GM21390 (cell line): ENCODE results near the gene FOXP1.

ENCODE experiments used
- ATAC-seq: cut with Tn5 transposase; IDR thresholded peaks from one replicate; pipeline ENCODE4 v1.9.1; 2021; ENCODE audit not compliant: unreplicated experiment

FOXP1 gene

GRCh38 chr3:71488882-71489281 is 94.6 kb downstream of the FOXP1 start:
- ATAC-seq: no peak

DNA sequence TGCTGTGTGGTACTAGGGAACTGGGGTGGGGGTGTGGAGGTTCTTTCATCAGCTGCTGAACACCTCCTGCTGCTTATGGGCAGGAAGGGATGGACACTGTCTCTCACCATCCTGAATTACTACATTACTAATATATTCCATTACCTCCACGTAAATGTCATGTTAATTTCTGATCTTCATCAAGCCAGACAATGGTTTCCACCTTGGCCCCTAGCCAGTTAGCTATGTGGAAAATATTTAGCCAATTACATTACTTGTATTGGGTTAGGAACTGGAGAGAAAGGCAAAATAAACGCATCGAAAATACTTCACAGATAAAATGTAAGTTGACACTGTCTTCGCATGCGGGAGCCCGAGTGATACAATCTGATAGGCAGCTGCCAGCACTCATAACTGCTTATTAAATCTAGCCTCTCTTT is 95.1 kb downstream of the FOXP1 start:
- no peak for ATAC-seq

DNA sequence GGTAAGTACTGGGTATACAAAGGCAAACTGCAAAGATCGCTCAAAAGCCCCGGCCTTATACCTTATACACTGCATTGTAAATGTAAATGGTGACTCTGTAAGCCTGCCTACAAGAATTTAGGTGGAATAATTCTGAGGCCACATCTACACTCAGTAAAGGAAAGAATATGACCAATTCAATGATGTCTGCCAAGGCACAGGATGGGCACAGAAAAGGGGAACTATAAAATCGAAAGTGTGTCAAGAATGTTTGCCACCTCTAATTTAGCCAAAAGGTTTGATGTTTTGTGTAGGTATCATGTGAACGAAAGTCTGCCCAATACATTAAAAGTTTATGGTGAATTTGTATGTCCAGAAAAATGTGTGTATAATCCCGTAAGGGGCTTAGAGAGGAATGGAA is 96.1 kb downstream of the FOXP1 start:
- ATAC-seq: no peak

- no peak for ATAC-seq
These were observed 96.7 kb downstream of the FOXP1 start for GRCh38 chr3:71486831-71487230.

DNA sequence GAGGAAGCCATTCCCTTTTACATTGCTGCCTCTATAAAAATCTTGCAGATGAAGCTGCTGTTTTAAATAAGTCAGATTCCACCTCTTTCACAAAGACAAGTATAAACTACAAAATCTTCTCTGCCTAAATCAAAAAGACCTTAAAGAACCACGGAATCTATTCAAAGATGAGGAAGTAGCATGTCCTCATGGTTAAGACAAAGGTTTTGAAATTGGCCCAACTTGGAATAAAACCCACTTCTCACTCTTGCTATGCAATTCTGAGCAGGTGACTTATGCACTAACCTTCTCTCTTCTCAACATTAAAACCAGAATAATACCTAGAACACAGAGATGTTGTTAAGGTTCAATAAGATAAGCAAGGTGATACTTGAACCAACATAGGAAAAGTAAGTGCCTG is 97.6 kb downstream of the FOXP1 start:
- ATAC-seq: no peak

DNA sequence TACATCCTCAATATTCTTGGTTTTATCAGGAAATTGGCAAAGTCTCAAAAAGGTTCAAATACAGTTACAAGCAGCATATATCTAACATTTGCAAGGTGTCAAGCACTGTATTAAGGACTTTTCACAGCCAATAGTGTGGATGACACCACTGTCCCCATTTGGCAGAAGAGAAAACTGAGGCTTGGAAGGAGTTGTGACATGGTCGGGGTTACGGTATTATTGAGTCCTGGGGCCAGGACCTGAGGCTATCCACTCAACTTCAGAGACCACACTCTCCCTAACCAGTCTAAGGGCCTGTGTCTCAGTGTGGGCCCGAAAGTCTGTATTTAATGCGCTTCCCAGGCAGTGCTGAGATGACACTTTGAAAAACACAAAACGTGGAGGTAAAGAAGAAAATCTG is 99.1 kb downstream of the FOXP1 start:
- no peak for ATAC-seq

DNA sequence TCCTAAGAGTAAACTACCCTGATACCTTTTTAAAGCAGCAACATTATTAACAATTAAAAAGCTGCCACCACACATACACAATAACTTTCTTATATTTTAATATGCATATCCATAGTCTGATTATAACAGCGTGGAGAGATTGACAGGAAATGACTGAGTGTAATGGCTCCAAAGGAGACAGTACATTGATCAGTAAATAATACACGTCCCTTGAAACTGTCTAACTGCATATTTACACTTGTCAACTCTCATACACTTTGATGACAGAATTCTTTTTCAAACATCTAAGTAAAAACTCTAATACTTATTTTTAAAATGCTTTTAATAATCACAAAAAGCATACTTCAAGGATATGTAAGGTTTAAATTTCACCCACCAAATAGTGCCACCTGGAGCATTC is 99.5 kb downstream of the FOXP1 start:
- ATAC-seq: no peak

DNA sequence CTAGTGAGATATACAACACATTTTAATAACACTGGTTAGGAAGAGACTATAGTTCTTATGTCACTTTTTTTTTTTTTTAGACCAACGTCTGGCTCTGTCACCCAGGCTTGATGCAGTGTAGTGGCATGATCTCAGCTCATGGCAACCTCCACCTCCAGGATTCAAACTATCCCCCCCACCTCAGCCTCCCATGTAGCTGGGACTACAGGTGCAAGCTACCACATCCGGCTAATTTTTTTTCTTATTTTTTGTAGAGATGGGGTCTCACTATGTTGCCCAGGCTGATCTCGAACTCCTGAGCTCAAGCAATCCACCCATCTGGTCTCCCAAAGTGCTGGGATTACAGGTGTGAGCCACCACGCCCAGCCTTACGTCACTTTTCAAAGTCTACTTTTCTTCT is 100.8 kb downstream of the FOXP1 start:
- no peak for ATAC-seq

- no peak for ATAC-seq
These were observed 105.0 kb downstream of the FOXP1 start for GRCh38 chr3:71478568-71478967.

GRCh38 chr3:71476950-71477349 is 106.6 kb downstream of the FOXP1 start:
- no peak for ATAC-seq

DNA sequence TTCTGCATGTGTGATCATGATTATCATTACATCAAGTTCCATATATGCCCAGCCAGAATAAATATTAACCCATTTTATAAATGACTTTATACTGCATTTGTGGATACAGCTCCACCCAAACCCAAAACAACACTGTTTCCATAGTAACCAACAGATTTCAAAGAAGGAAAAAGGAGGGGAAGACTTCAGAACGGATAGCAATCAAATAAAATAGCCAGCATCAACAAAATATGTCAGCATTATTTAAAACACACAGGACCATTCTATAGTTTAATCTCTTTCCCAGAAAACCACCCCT is 114.4 kb downstream of the FOXP1 start:
- ATAC-seq: no peak

DNA sequence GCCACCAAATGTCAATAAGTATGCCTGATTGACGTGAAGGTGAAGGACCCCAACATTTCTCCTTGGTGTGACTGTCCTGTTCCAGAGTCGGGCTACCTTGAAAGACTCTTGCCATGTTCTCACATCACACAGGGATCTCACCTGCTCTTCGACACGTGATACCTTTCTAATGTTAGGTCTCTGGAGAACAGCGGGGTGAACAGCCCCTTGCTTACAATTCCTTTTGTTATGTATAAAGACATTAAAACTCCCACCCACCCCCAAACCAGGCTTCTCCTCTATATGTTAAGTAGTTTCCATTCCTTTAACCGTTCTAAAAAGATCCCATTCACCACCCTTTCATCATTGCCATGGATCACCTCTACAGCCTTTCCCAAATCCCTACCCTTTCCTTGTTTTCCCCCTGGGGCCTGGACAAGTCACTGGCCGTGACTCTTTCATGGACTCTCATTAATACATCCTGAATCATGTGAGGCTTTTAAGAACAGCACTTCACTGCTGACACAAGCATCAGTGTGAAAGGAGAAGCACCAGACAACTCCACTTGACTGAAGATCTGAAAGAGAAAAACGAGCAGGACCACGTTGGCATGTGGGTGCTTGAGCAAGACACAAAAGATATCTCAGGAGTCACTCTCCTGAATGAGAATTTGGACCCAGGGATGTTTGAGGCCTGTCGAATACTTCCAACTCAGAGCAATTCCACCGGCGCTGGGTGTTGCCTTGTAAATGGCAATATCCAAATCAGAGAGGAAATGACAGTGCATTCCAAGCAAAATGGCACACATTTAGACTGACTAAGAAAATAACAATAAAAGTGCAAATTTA is 115.0 kb downstream of the FOXP1 start:
- ATAC-seq: no peak

- no peak for ATAC-seq
These were observed 117.0 kb downstream of the FOXP1 start for GRCh38 chr3:71466483-71466882.

DNA sequence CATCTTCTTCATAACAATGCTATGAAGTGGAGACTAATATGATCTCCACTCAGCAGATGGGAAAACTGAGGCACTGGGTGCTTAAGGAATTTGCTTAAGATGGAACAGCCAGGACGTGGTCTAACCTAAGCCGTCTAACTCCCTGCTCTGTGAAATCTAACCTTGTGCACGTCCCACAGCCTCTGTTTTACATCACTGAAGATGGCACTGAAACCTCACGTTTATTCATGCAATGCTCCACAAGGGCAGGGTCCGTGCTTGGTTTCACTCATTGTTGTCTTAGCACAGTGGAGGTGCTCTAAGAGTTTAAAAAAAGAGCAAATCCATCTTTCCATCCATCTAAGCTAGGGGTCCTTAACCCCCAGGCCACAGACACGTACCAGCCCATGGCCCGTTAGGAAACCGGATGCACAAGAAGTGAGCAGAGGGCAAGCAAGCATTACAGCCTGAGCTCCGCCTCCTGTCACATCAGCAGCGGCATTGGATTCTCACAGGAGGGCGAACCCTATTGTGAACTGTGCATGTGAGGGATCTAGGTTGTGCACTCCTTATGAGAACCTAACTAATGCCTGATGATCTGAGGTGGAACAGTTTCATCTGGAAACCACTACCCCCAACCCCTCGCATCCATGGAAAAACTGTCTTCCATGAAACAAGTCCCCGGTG is 118.0 kb downstream of the FOXP1 start:
- no peak for ATAC-seq

GRCh38 chr3:71464613-71465012 is 118.9 kb downstream of the FOXP1 start:
- ATAC-seq: no peak

DNA sequence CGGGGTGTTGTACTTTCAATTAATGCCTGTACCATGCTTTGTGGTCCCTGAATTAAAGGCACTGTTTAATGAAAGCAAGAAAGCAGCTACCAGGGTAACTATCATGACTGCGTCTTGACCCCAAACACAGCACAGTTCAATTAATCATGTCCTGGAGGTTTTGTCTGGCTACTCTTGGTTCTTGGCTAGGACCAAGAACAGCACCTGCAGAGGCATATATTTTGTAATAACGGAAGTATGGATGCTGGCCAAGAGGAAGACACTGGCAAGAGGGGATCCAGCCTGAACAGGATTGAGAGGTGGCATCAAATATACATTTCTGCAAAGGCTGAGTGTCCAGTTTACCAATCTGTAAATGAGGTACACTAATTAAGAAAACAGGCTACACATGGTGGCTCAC is 119.9 kb downstream of the FOXP1 start:
- no peak for ATAC-seq

GRCh38 chr3:71462586-71462985 is 120.9 kb downstream of the FOXP1 start:
- no peak for ATAC-seq

- ATAC-seq: no peak
These were observed 121.6 kb downstream of the FOXP1 start for GRCh38 chr3:71461749-71462483.

DNA sequence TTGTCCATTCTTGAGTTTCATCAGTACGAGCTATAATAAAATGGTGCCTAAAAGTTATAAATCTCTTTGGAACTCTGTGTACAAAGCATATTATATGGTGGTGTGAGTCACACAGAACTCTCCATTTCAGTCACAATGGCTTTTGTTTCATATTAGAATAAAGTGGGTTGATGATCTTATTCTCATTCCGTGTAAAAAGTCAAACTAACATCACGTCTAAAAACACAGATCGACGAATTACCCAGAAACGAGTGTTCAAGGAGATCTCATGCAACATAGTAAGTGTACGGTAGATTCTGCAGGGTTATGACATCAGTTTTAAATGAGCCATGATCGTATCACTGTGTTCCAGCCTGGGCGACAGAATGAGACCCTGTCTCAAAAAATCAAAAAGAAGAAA is 122.4 kb downstream of the FOXP1 start:
- ATAC-seq: no peak

GRCh38 chr3:71458895-71459294 is 124.6 kb downstream of the FOXP1 start:
- no peak for ATAC-seq

GRCh38 chr3:71456826-71457225 is 126.7 kb downstream of the FOXP1 start:
- ATAC-seq: no peak

DNA sequence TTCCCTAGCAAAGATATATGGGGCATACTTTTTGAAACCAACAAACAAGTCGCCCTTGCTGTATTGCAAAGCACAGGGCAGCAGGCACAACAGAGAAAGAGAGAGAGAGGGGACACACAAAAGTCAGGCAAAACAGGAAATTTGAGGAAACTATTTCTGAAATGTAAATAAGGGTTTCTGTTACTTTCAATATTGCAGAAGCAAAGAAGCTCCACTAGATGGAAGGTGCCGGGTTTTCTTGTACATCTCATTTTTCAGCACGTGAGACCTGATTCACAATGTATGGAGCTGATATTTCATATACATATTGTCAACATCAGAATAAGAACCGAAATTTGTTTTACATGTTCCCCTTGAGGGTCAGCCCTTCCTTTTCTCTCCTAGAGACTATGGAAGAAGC is 127.4 kb downstream of the FOXP1 start:
- ATAC-seq: no peak
